ENCODE data around the gene SCN10A. TPM values are rescaled to one million over a fixed set of nuclear protein-coding genes. Genes with fewer than 3 reads are reported as not detected.
A peak's percentile ranks its signal among the peaks of the same experiment; 100 is the strongest.

The SCN10A gene
- total and polyA plus RNA-seq, 2 of the 13 experiments (the other 11 are each of a cell fraction or from before 2014, with no cell fraction given) = not detected

DNA sequence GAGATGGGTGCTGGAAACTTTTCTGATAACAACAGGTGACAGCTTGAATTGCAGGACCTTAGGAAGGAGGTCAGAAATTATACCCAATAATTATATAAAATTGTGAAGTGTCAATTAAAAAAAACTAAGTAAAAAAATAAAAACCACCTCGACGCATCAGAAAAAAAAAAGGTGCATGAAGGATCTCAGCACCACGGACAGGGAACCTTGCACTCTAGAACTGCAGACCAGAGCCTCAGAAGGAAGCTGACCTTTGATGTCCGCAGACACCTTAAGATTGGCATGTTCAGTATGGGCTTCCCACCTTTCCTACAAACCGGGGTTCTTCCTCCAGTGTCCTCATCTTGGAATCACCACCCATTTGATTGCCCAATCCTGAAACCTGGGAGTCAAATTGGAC is 60.9 kb downstream of the SCN10A start (continued):
- TF ChIP-seq REST (IDR thresholded peaks at IDR 0.05; ENCODE audit: borderline replicate concordance in 1 of 2, low read depth in 1 of 2, low read length in 2 of 2) = peak; percentile 28 to 88
- TF ChIP-seq KLF9 (CRISPR knock-in tag; IDR thresholded peaks at IDR 0.05; ENCODE audit: low read depth) = no peak
- no peak for TF ChIP-seq NAIF1 (CRISPR knock-in tag; IDR thresholded peaks at IDR 0.05; ENCODE audit: borderline replicate concordance)
- no peak for TF ChIP-seq ZFAT (CRISPR knock-in tag; conservative IDR thresholded peaks at IDR 0.05)
- TF ChIP-seq, protein P1, sequence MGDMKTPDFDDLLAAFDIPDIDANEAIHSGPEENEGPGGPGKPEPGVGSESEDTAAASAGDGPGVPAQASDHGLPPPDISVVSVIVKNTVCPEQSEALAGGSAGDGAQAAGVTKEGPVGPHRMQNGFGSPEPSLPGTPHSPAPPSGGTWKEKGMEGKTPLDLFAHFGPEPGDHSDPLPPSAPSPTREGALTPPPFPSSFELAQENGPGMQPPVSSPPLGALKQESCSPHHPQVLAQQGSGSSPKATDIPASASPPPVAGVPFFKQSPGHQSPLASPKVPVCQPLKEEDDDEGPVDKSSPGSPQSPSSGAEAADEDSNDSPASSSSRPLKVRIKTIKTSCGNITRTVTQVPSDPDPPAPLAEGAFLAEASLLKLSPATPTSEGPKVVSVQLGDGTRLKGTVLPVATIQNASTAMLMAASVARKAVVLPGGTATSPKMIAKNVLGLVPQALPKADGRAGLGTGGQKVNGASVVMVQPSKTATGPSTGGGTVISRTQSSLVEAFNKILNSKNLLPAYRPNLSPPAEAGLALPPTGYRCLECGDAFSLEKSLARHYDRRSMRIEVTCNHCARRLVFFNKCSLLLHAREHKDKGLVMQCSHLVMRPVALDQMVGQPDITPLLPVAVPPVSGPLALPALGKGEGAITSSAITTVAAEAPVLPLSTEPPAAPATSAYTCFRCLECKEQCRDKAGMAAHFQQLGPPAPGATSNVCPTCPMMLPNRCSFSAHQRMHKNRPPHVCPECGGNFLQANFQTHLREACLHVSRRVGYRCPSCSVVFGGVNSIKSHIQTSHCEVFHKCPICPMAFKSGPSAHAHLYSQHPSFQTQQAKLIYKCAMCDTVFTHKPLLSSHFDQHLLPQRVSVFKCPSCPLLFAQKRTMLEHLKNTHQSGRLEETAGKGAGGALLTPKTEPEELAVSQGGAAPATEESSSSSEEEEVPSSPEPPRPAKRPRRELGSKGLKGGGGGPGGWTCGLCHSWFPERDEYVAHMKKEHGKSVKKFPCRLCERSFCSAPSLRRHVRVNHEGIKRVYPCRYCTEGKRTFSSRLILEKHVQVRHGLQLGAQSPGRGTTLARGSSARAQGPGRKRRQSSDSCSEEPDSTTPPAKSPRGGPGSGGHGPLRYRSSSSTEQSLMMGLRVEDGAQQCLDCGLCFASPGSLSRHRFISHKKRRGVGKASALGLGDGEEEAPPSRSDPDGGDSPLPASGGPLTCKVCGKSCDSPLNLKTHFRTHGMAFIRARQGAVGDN (CRISPR knock-in tag; IDR thresholded peaks at IDR 0.05) = no peak
- TF ChIP-seq ZNF496 (CRISPR knock-in tag; IDR thresholded peaks at IDR 0.05; ENCODE audit: insufficient replicate concordance) = no peak
- TF ChIP-seq MBD4 (IDR thresholded peaks at IDR 0.05; ENCODE audit: borderline replicate concordance, low read length) = no peak

All from HepG2 (cell line).